ENCODE results near the gene FAM174C. TPM values are rescaled to one million over a fixed set of nuclear protein-coding genes. Genes with fewer than 3 reads are reported as not detected.

FAM174C gene
- total and polyA plus RNA-seq, 4 donors, result 14.6 to 79.8 (median 33.8) TPM

GRCh38 chr19:1296575-1297271, 21.4 kb downstream of the FAM174C start:
- Histone ChIP-seq H3K36me3 (ENCODE audit: control insufficient read depth in 4 of 4, insufficient read depth in 3 of 4, low read depth in 1 of 4, low read length in 3 of 4) (peaks cover 0 to 5% (median 0%) of the 10 kb centered on the region in 4 donors), H3K27ac (ENCODE audit: low read depth in 1 of 2, low read length in 2 of 2) (no peak overlapping the region), H3K9me3 (ENCODE audit: control insufficient read depth in 4 of 4, low read length in 3 of 4) (no peaks in the 10 kb centered on the region), H3K4me3 (ENCODE audit: low read depth in 1 of 3, low read length in 3 of 3) (no peak overlapping the region), H3K9ac (ENCODE audit: low read depth in 1 of 2, low read length in 2 of 2) (no peak overlapping the region), H3K27me3 (ENCODE audit: control insufficient read depth in 4 of 4, insufficient read depth in 4 of 4, low read length in 3 of 4) (no peaks in the 10 kb centered on the region), H3K4me1 (ENCODE audit: control insufficient read depth in 4 of 4, insufficient read depth in 4 of 4, low read length in 3 of 4) (peaks cover 8 to 27% (median 15%) of the 10 kb centered on the region in 4 donors)
- DNase-seq (ENCODE audit: low spot score), result no peak
- 91% methylated on average over 24 of the region's 24 CpGs for WGBS
- TF ChIP-seq SP1 (IDR thresholded peaks at IDR 0.05), result no peak
- TF ChIP-seq RXRA (IDR thresholded peaks at IDR 0.05), result no peak
- TF ChIP-seq TAF1 (conservative IDR thresholded peaks at IDR 0.05), result no peak
- TF ChIP-seq CTCF (IDR thresholded peaks at IDR 0.05; ENCODE audit: low read depth, low read length, missing input control), result no peak
- no peak for TF ChIP-seq REST (IDR thresholded peaks at IDR 0.05)
- TF ChIP-seq NR2F2 (IDR thresholded peaks at IDR 0.05), result no peak
- TF ChIP-seq JUND (IDR thresholded peaks at IDR 0.05), result no peak

- peaks cover 6 to 11% (median 9%) of the 10 kb centered on the region in 4 donors for H3K4me1 ChIP-seq (ENCODE audit: control insufficient read depth in 4 of 4, insufficient read depth in 4 of 4, low read length in 3 of 4)
- H3K27ac ChIP-seq (ENCODE audit: low read depth in 1 of 2, low read length in 2 of 2), result no peak overlapping the region
- no peak for DNase-seq (ENCODE audit: low spot score)
- WGBS, result 92% methylated on average over 8 of the region's 8 CpGs
- no peaks in the 10 kb centered on the region for H3K27me3 ChIP-seq (ENCODE audit: control insufficient read depth in 4 of 4, insufficient read depth in 4 of 4, low read length in 3 of 4)
- no peak overlapping the region for H3K4me3 ChIP-seq (ENCODE audit: low read depth in 1 of 3, low read length in 3 of 3)
- no peaks in the 10 kb centered on the region for H3K9me3 ChIP-seq (ENCODE audit: control insufficient read depth in 4 of 4, low read length in 3 of 4)
- no peak overlapping the region for H3K9ac ChIP-seq (ENCODE audit: low read depth in 1 of 2, low read length in 2 of 2)
- peaks cover 0 to 5% (median 0%) of the 10 kb centered on the region in 4 donors for H3K36me3 ChIP-seq (ENCODE audit: control insufficient read depth in 4 of 4, insufficient read depth in 3 of 4, low read depth in 1 of 4, low read length in 3 of 4)
- TF ChIP-seq ZBTB33 (IDR thresholded peaks at IDR 0.05) (no peak), HNF4A (conservative IDR thresholded peaks at IDR 0.05) (no peak), RAD21 (IDR thresholded peaks at IDR 0.05) (no peak), EGR1 (IDR thresholded peaks at IDR 0.05; ENCODE audit: low read depth in 2 of 2) (no peak), GABPA (IDR thresholded peaks at IDR 0.05 in 1 of 2, conservative IDR thresholded peaks at IDR 0.05 in 1 of 2) (no peak), FOXA2 (IDR thresholded peaks at IDR 0.05) (no peak), RXRA (IDR thresholded peaks at IDR 0.05) (no peak), REST (IDR thresholded peaks at IDR 0.05) (no peak), SP1 (IDR thresholded peaks at IDR 0.05) (no peak), TAF1 (conservative IDR thresholded peaks at IDR 0.05) (no peak), FOXA1 (IDR thresholded peaks at IDR 0.05) (no peak), ATF3 (IDR thresholded peaks at IDR 0.05) (no peak), NR2F2 (IDR thresholded peaks at IDR 0.05) (no peak), HNF4G (IDR thresholded peaks at IDR 0.05) (no peak), MAX (IDR thresholded peaks at IDR 0.05) (no peak), CTCF (IDR thresholded peaks at IDR 0.05; ENCODE audit: low read depth, low read length, missing input control) (no peak)
These were observed 22.9 kb downstream of the FAM174C start for GRCh38 chr19:1298235-1298634.

Data from liver (tissue), 9 donors.